GM19455 (cell line): ENCODE data around the gene SYTL2.
"Not testable (repeated sequence)": the region's sequence is repeated elsewhere in the genome, so short reads cannot be mapped to it uniquely, and the experiment has no call there.

Experiments
- ATAC-seq: cut with Tn5 transposase; IDR thresholded peaks from one replicate; pipeline ENCODE4 v1.9.1; 2021; ENCODE audit not compliant: unreplicated experiment

SYTL2 gene

DNA sequence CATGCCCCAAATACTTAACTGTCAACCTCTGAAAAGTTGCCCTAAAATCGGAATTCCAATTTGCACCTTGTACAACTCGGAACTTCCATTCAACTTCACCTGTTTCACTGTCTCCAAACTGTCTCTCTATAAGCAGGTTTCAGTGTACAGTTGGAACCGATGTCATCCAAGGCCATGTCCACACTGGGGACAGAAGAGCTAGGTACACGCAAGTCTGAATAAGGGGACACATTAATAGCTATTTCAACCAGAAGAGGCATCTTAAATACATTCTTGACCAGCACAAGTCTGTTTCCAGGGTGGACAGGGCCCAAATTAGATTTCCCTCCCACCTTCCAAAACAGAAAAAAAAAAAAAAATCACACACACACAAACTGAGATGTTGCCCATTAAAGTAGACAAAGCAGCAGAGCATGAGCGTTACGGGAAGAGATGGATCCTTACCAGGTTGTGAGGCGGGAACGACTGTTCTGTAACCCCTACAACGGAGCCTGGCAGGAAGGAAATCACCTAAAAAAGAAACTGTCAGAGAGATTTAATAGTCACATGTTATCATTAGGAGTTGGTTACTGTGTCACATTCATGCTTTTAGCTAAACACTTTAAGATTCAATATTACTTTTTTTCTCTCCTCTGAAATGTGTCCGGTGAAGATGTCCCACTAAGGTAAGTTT lies 147.7 kb downstream of the SYTL2 start:
- ATAC-seq: no peak

DNA sequence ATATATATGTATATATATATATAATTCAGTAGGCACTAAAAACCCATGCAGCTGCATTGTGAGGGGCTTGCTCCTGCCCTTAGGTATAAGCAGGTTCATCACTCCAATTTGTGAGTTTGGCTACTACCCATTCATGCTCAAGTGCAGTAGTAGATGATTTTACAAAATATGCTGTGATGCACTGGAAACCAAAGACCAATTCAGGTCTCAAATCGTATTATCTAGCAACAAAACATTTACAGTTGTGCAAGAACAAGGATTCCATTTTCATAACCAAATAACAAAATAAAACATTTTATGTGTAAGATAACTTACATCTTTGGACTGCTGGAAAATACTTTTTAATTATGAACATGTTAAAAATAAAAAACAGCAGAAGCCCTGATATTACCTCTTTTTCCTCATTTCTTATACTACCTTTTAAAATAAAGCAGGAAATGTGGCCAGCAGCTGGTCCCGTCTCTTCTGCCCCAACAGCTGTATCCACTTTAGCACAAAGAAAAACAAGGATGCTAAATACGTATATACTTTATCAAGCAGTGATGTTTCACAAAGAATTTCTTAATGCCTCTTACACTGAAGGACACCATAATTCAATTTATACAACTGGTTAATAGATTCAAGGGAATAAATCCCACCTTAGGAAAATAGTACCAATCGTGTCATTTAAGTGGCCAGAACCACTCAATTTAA lies 148.8 kb downstream of the SYTL2 start:
- no peak for ATAC-seq

GRCh38 chr11:85658180-85658579 lies 152.8 kb downstream of the SYTL2 start:
- no peak for ATAC-seq

DNA sequence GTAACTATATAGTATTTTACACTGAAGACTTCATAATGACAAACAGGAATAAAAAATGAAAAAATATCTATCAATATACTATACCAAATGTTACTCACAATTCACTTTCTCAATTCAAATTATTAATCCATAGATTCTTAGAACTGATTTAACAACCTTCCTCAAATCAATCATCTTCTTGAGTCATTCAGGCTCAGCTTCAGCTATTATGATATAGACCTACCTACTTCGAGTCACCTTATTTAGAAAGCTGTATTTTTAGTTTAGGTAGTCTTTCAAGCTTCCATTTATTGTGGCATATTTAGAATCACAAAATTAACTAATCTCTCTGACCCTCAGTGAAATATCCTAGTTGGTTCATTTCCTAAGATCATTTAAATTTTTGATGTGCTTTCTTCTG lies 154.2 kb downstream of the SYTL2 start:
- no peak for ATAC-seq

DNA sequence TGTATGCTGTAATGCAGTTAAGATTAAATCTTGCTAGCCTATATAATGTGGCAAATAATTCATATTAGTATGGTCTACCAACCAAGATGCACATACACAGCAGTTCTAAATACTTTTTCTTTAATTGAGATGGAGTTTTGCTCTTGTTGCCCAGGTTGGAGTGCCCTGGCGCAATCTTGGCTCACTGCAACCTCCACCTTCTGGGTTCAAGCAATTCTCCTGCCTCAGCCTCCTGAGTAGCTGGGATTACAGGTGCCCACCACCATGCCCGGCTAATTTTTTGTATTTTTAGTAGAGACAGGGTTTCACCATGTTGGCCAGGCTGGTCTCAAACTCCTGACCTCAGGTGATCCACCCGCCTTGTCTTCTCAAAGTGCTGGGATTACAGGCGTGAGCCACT lies 156.6 kb downstream of the SYTL2 start:
- not testable (repeated sequence) for ATAC-seq

DNA sequence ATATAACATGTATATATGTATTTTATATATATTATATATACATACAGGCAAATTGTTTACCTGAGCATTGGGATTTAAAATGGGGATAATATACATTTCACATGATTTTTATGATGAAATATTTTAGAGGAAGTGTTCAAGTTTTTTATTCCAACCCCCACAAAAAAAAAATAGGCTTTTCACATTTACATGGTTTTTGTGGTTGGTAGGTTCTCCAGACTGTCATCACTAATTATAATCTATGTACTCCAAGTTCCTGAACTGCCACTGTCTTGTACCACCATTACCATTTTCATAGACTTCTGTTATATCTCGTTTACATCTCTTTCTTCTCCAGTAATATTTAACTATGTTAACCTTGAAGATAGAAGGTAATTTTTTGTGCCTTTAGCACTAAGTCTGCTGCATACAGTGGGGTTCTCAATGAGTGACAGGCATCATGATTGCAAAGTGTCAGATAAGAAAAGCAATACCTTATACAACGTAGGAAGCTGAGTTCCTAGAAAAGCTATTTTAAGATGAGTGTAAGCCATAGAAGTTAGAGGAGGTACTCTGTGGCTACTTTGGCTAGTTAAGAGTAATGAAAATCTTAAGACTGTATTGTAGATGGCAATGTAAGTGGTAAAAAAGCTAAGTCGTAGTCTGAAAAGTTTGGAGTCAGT lies 158.0 kb downstream of the SYTL2 start:
- ATAC-seq: no peak

DNA sequence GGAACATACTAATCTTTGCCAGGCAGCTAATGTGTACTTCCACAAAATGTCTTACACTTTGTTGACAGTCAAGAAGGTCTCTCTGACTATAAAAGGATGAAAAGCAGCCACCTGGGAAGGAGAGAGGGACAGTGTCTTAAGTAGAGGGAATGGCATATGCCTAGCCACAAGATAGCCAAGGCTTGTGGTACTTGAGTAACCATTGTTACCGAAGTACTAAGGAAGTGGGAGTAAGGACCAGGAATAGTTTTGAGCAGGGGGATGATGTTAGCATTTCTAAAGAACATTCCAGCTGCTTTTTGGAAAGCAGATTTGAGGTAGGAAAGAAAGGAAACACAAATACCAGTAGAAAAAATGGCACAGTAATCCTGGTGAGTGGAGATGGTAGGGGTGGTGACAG lies 159.8 kb downstream of the SYTL2 start:
- ATAC-seq: no peak

DNA sequence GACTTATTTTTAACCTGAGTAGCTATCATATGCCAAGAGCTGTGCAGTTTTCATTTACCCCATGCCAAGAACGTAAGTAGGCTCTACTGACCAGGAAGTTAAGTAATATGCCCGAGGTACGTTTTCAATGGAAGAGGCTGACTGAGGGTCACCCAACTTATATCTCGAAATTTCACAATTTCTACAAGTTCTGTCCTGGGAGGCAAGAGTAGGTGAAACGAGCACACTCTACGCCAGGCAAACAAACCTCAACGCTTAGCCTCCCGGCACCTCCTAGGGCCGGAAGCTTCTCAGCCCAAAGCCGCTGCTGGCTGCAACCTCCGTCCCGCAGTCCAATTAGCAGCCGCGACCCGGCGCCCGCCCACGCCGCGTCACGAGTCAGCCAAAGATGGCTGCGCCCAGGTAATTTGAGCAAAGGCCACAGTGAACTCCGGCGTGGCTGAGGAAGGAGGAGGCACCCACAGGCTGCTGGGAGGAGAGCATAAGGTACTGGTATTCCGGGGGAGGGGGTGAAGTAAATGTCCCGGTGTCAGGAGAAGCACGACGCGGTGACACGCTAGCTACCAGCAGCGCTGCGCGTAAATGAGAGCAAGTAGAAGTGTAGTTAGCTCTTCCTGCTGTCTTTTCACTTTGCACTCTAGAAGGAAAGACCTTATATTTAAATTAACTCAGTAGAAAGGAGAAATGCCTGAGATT lies 163.2 kb downstream of the SYTL2 start, which contains the start of gene TMEM126A:
Gene TMEM126A, plus strand, starts transcription at position 364 of the 696 bp plus-strand sequence. CDS start 2,289 bp downstream, outside the sequence.
- ATAC-seq: peak; percentile 99

- ATAC-seq: peak; percentile 3
These were observed 163.9 kb downstream of the SYTL2 start for GRCh38 chr11:85647078-85647477.
